ENCODE measurements around the gene SOX21. TPM values are rescaled to one million over a fixed set of nuclear protein-coding genes. Genes with fewer than 3 reads are reported as not detected.

SOX21 gene
- total RNA-seq, 1 experiment from 2014 or later, result 11.4 TPM

- Mint-ChIP-seq H3K9me3 (no peaks in the 10 kb centered on the region), H3K4me3 (peak overlapping the region; percentile 79), H3K27me3 (ENCODE audit: low read depth) (peaks cover 98% of the 10 kb centered on the region), H3K27ac (peak overlapping the region; percentile 61; the same call in 1 of the 2 replicates), H3K4me1 (peaks cover 61% of the 10 kb centered on the region), H3K36me3 (no peaks in the 10 kb centered on the region)
- DNase-seq (ENCODE audit: low spot score), result peak; percentile 32
- ChIA-PET POLR2A (interaction anchor here (0.6 kb wide), 1 partner anchor 630 kb away, joined by 4 read pairs; no protein-coding TSS in a partner anchor), CTCF (interaction anchor here (0.7 to 1.6 kb wide), 6 partner anchors 11 to 269 kb away, joined by 3 to 7 read pairs (median 4); no protein-coding TSS in a partner anchor)
- peak; percentile 6 for ATAC-seq
- no peak for TF ChIP-seq NR1H2 (CRISPR knock-in tag; IDR thresholded peaks at IDR 0.05)
- no peak for TF ChIP-seq ZMAT4 (CRISPR knock-in tag; IDR thresholded peaks at IDR 0.05)
- TF ChIP-seq USF1 (CRISPR knock-in tag; IDR thresholded peaks at IDR 0.05), result no peak
- TF ChIP-seq ZBTB43 (CRISPR knock-in tag; IDR thresholded peaks at IDR 0.05), result no peak
- TF ChIP-seq ARID4B (CRISPR knock-in tag; IDR thresholded peaks at IDR 0.05; ENCODE audit: borderline replicate concordance), result no peak
- TF ChIP-seq MAX (CRISPR knock-in tag; IDR thresholded peaks at IDR 0.05), result no peak
- TF ChIP-seq FOXP1 (CRISPR knock-in tag; IDR thresholded peaks at IDR 0.05; ENCODE audit: borderline replicate concordance), result no peak
- no peak for TF ChIP-seq SP1 (CRISPR knock-in tag; conservative IDR thresholded peaks at IDR 0.05)
- TF ChIP-seq CTCF (IDR thresholded peaks at IDR 0.05), result no peak
- no peak for TF ChIP-seq JAZF1 (CRISPR knock-in tag; IDR thresholded peaks at IDR 0.05)
- TF ChIP-seq CDX4 (CRISPR knock-in tag; IDR thresholded peaks at IDR 0.05; ENCODE audit: borderline replicate concordance), result no peak
- no peak for TF ChIP-seq SOX15 (CRISPR knock-in tag; IDR thresholded peaks at IDR 0.05)
- no peak for TF ChIP-seq NFE2L1 (CRISPR knock-in tag; IDR thresholded peaks at IDR 0.05)
Measured at GRCh38 chr13:94704377-94705080, 7.8 kb downstream of the SOX21 start.

GRCh38 chr13:94703721-94704314 is 8.5 kb downstream of the SOX21 start:
- peaks cover 54% of the 10 kb centered on the region for H3K4me1 Mint-ChIP-seq
- peak overlapping the region; percentile 79 for H3K4me3 Mint-ChIP-seq
- H3K9me3 Mint-ChIP-seq, result no peaks in the 10 kb centered on the region
- peak; percentile 14 for DNase-seq (ENCODE audit: low spot score)
- ChIA-PET POLR2A (no interaction called here), CTCF (interaction anchor here (0.7 to 1.6 kb wide), 2 partner anchors 12 to 43 kb away, joined by 4 to 6 read pairs; no protein-coding TSS in a partner anchor)
- no peak overlapping the region for H3K27ac Mint-ChIP-seq
- H3K27me3 Mint-ChIP-seq (ENCODE audit: low read depth), result peaks cover 97% of the 10 kb centered on the region
- no peak for ATAC-seq
- TF ChIP-seq MAX (CRISPR knock-in tag; IDR thresholded peaks at IDR 0.05) (0 out of 2 replicates have a peak, but pooled peaks have one; percentile 45), USF2 (CRISPR knock-in tag; IDR thresholded peaks at IDR 0.05) (no peak), JAZF1 (CRISPR knock-in tag; IDR thresholded peaks at IDR 0.05) (no peak), FOXP4 (CRISPR knock-in tag; IDR thresholded peaks at IDR 0.05) (no peak), ZNF671 (CRISPR knock-in tag; IDR thresholded peaks at IDR 0.05) (no peak), RORB (CRISPR knock-in tag; IDR thresholded peaks at IDR 0.05) (no peak), NFYB (CRISPR knock-in tag; conservative IDR thresholded peaks at IDR 0.05; ENCODE audit: low read depth) (no peak), GABPB1 (CRISPR knock-in tag; IDR thresholded peaks at IDR 0.05) (no peak)
- H3K36me3 Mint-ChIP-seq, result no peaks in the 10 kb centered on the region

Data from WTC11 (cell line).